A673 (cell line): Measurements from ENCODE around the gene PPP2R5A. TPM values are rescaled to one million over a fixed set of nuclear protein-coding genes. Genes with fewer than 3 reads are reported as not detected.
A peak's percentile ranks its signal among the peaks of the same experiment; 100 is the strongest.

Experiments used
- BruUV-seq: library from RNA; stranded (reverse); fragments of 400-500 nt; replicated peaks from 2 replicates; lab custom pipeline; 2021; lab: Mats Ljungman, UMichigan
- CTCF ChIA-PET: fragments of 300-600 bp; sonication (Branson Sonifier 250); formaldehyde crosslinking; loops from one replicate; lab custom pipeline; 2022; ENCODE audit warnings: antibody characterized with exemption; lab: Charles Lee
- POLR2A ChIA-PET: fragments of 300-600 bp; sonication (Branson Sonifier 250); formaldehyde crosslinking; loops from one replicate; lab custom pipeline; 2022; ENCODE audit warnings: antibody characterized with exemption; ENCODE audit not compliant: low non-redundant PET; lab: Charles Lee
- DNase-seq: peaks from one replicate; pipeline ENCODE4 v3.0.0-alpha.2; 2015; ENCODE audit warnings: low spot score
- H3K27ac ChIP-seq: fragments of 200-600 bp; sonication (generic); 2 replicates; pipeline ENCODE4 v1.5.1; 2016; ENCODE audit warnings: mixed run types, low read depth, mild to moderate bottlenecking, mixed read lengths, antibody characterized with exemption, low read length; ENCODE audit not compliant: poor library complexity, severe bottlenecking
- H3K27me3 ChIP-seq: fragments of 200-600 bp; sonication (generic); replicated peaks from 2 replicates; pipeline ENCODE4 v1.6.1; 2017; ENCODE audit warnings: mixed run types, low read depth, mild to moderate bottlenecking, mixed read lengths, antibody characterized with exemption, low read length; ENCODE audit not compliant: insufficient read depth, poor library complexity
- H3K36me3 ChIP-seq: fragments of 200-600 bp; sonication (generic); 2 replicates; pipeline ENCODE4 v1.6.1; 2016; ENCODE audit warnings: mixed run types, mild to moderate bottlenecking, mixed read lengths, antibody characterized with exemption, low read length; ENCODE audit not compliant: insufficient read depth, poor library complexity, severe bottlenecking
- H3K4me1 ChIP-seq: fragments of 200-600 bp; sonication (generic); 2 replicates; pipeline ENCODE4 v1.6.1; 2017; ENCODE audit warnings: mixed run types, mild to moderate bottlenecking, mixed read lengths, antibody characterized with exemption, low read length; ENCODE audit not compliant: insufficient read depth, poor library complexity, severe bottlenecking
- H3K4me3 ChIP-seq: fragments of 200-600 bp; sonication (generic); 2 replicates; pipeline ENCODE4 v1.5.1; 2016; ENCODE audit warnings: low read depth, mixed run types, mild to moderate bottlenecking, mixed read lengths, low read length; ENCODE audit not compliant: poor library complexity, severe bottlenecking
- H3K9me3 ChIP-seq: fragments of 200-600 bp; sonication (generic); 2 replicates; pipeline ENCODE4 v1.6.1; 2016; ENCODE audit warnings: mixed run types, low read depth, mild to moderate bottlenecking, mixed read lengths, antibody characterized with exemption, low read length; ENCODE audit not compliant: poor library complexity, severe bottlenecking
- CTCF ChIP-seq: fragments of 300-800, 200-600 bp; sonication (generic); conservative IDR thresholded peaks from 2 replicates; pipeline ENCODE4 v1.5.1; 2017; ENCODE audit warnings: low read depth, mild to moderate bottlenecking, antibody characterized with exemption, low read length, moderate library complexity, mixed read lengths
- EZH2 ChIP-seq: fragments of 200-600 bp; sonication (generic); IDR thresholded peaks from 2 replicates; pipeline ENCODE4 v1.6.1; 2017; ENCODE audit warnings: borderline replicate concordance, low read depth, mild to moderate bottlenecking, mixed read lengths, antibody characterized with exemption, low read length; ENCODE audit not compliant: poor library complexity, severe bottlenecking
- intact Hi-C: fragments of 100-400 bp; cut with micrococcal nuclease; formaldehyde crosslinking; loops from one replicate; pipeline ENCODE4 v1.10.0; 2022; ENCODE audit not compliant: unreplicated experiment
- total RNA-seq: library from RNA; stranded (reverse); gene quantifications from 2 replicates; pipeline ENCODE4 v1.2.3, GENCODE V29; 2021

PPP2R5A gene
- total RNA-seq, 1 experiment from 2014 or later = 13.9 TPM

DNA sequence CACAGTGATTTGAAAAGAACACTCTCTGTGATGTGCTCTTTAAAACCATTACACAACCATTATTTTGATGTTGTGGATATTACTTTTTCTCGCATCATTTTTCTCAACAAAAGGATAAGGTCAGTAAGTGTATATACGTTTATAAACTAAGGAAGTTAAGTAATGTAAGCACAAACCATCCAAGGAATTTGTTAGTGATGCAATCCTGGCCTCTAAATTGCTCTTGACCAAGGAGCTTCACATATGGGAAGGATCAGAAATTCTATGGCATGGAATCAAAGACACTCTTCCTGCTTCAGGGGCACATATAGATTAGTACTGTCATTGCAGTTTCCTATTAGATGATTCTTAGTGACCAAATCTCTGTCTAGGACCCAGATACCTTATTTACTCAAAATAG lies 3.6 kb upstream of the PPP2R5A start:
- BruUV-seq = no TSS peak
- ChIA-PET POLR2A (no interaction called here), CTCF (no interaction called here)
- no peak for DNase-seq
- no peak overlapping the region for H3K4me3 ChIP-seq
- no peaks in the 10 kb centered on the region for H3K9me3 ChIP-seq
- intact Hi-C loops = no loop called here
- H3K27me3 ChIP-seq = no peaks in the 10 kb centered on the region
- H3K27ac ChIP-seq = no peak overlapping the region
- no peaks in the 10 kb centered on the region for H3K36me3 ChIP-seq
- TF ChIP-seq CTCF (no peak), EZH2 (no peak)
- H3K4me1 ChIP-seq = no peaks in the 10 kb centered on the region

- peak overlapping the region; percentile 93 for H3K4me3 ChIP-seq
- BruUV-seq = TSS peak; percentile 65
- intact Hi-C loops = no loop called here
- H3K27me3 ChIP-seq = no peaks in the 10 kb centered on the region
- no peak overlapping the region for H3K27ac ChIP-seq
- H3K9me3 ChIP-seq = no peaks in the 10 kb centered on the region
- ChIA-PET CTCF (no interaction called here), POLR2A (no interaction called here)
- H3K36me3 ChIP-seq = no peaks in the 10 kb centered on the region
- TF ChIP-seq CTCF = no peak
- no peak for TF ChIP-seq EZH2
- no peak for DNase-seq
- peaks cover 7% of the 10 kb centered on the region for H3K4me1 ChIP-seq
Measured at GRCh38 chr1:212283741-212284140, 1.5 kb upstream of the PPP2R5A start.

DNA sequence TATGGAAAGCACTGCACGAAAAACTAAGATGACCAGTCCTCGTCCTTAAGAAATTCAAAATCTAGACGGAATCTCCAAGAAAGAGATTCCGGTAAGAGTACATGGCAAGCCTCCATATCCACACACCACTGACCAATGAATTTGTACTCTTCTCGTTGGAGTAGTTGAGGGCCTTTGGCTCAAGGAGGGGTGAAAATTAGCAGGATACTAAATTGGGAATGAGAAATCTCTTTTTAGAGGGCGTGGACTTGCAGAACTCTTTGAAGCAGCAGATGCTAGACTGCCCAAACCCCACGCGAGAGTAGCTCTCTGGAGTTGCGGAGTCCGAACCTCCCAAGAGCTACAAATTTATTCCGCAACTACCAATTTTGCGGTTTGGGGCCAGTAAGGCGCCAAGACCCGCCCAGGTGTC lies 872 bp upstream of the PPP2R5A start:
- no TSS peak for BruUV-seq
- ChIA-PET POLR2A (no interaction called here), CTCF (no interaction called here)
- Histone ChIP-seq H3K4me1 (peaks cover 9% of the 10 kb centered on the region), H3K27ac (peak overlapping the region; percentile 87), H3K27me3 (no peaks in the 10 kb centered on the region), H3K4me3 (peak overlapping the region; percentile 93), H3K9me3 (no peaks in the 10 kb centered on the region), H3K36me3 (no peaks in the 10 kb centered on the region)
- TF ChIP-seq CTCF = no peak
- no peak for TF ChIP-seq EZH2
- intact Hi-C loops = no loop called here
- no peak for DNase-seq
